Measurements from ENCODE around the gene HSPA12B. TPM values are rescaled to one million over a fixed set of nuclear protein-coding genes. Genes with fewer than 3 reads are reported as not detected.

The HSPA12B gene
- polyA plus RNA-seq, 3 donors: 12.8 to 13.1 (median 13.0) TPM

GRCh38 chr20:3747471-3747870 is 15.0 kb downstream of the HSPA12B start:
- DNase-seq (ENCODE audit: low read depth in 3 of 3, low spot score in 2 of 3): no peak

- no peak for DNase-seq (ENCODE audit: low read depth in 3 of 3, low spot score in 2 of 3)
Measured at GRCh38 chr20:3748073-3748472, 15.6 kb downstream of the HSPA12B start.

GRCh38 chr20:3749087-3749688 is 16.7 kb downstream of the HSPA12B start:
- DNase-seq (ENCODE audit: low read depth in 3 of 3, low spot score in 2 of 3): no peak

GRCh38 chr20:3749689-3750531 is 17.4 kb downstream of the HSPA12B start:
- no peak for DNase-seq (ENCODE audit: low read depth in 3 of 3, low spot score in 2 of 3)

- no peak for DNase-seq (ENCODE audit: low read depth in 3 of 3, low spot score in 2 of 3)
Measured at GRCh38 chr20:3751305-3751674, 18.8 kb downstream of the HSPA12B start.

GRCh38 chr20:3751675-3752385 is 19.3 kb downstream of the HSPA12B start:
- DNase-seq (ENCODE audit: low read depth in 3 of 3, low spot score in 2 of 3): no peak

GRCh38 chr20:3752386-3752759 is 19.9 kb downstream of the HSPA12B start:
- no peak for DNase-seq (ENCODE audit: low read depth in 3 of 3, low spot score in 2 of 3)

- DNase-seq (ENCODE audit: low read depth in 3 of 3, low spot score in 2 of 3): no peak
Measured at GRCh38 chr20:3753098-3753497, 20.6 kb downstream of the HSPA12B start.

- DNase-seq (ENCODE audit: low read depth in 3 of 3, low spot score in 2 of 3): no peak
Measured at GRCh38 chr20:3753501-3754275, 21.2 kb downstream of the HSPA12B start.

GRCh38 chr20:3754276-3754630 is 21.8 kb downstream of the HSPA12B start:
- DNase-seq (ENCODE audit: low read depth in 3 of 3, low spot score in 2 of 3): no peak

- no peak for DNase-seq (ENCODE audit: low read depth in 3 of 3, low spot score in 2 of 3)
Measured at GRCh38 chr20:3755269-3755668, 22.8 kb downstream of the HSPA12B start.

GRCh38 chr20:3755814-3756480 is 23.5 kb downstream of the HSPA12B start:
- no peak for DNase-seq (ENCODE audit: low read depth in 3 of 3, low spot score in 2 of 3)

GRCh38 chr20:3757268-3757667 is 24.8 kb downstream of the HSPA12B start:
- no peak for DNase-seq (ENCODE audit: low read depth in 3 of 3, low spot score in 2 of 3)

- no peak for DNase-seq (ENCODE audit: low read depth in 3 of 3, low spot score in 2 of 3)
Measured at GRCh38 chr20:3758566-3758965, 26.1 kb downstream of the HSPA12B start.

GRCh38 chr20:3759316-3759823 is 26.9 kb downstream of the HSPA12B start:
- DNase-seq (ENCODE audit: low read depth in 3 of 3, low spot score in 2 of 3): no peak

- DNase-seq (ENCODE audit: low read depth in 3 of 3, low spot score in 2 of 3): no peak
Measured at GRCh38 chr20:3759884-3760283, 27.4 kb downstream of the HSPA12B start.

- no peak for DNase-seq (ENCODE audit: low read depth in 3 of 3, low spot score in 2 of 3)
Measured at GRCh38 chr20:3760655-3761348, 28.3 kb downstream of the HSPA12B start.

- no peak for DNase-seq (ENCODE audit: low read depth in 3 of 3, low spot score in 2 of 3)
Measured at GRCh38 chr20:3763671-3764601, 31.5 kb downstream of the HSPA12B start.

GRCh38 chr20:3764659-3765058 is 32.2 kb downstream of the HSPA12B start:
- no peak for DNase-seq (ENCODE audit: low read depth in 3 of 3, low spot score in 2 of 3)
